Measurements from ENCODE around the gene SERP2.

Gene SERP2

DNA sequence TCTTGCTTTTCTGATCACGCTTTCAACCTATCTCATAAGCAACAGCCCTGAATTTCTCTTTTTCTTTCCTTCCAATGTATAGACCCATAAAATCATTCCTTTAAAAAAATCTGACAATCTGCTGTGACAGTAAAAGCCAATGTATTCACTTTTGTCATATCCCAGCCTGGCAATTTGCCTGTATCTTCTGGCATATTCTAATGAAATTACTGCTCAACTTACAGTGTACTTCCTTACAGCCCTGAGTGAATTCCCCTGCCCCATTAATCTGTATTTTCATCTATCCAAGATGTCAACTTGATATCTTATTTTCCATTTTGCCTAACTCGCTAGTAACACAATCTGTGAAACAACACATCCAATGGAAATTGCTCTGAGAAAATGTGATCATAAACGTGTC lies 18.0 kb upstream of the SERP2 start:
- DNase-seq (ENCODE audit: low spot score): peak; percentile 31

DNA sequence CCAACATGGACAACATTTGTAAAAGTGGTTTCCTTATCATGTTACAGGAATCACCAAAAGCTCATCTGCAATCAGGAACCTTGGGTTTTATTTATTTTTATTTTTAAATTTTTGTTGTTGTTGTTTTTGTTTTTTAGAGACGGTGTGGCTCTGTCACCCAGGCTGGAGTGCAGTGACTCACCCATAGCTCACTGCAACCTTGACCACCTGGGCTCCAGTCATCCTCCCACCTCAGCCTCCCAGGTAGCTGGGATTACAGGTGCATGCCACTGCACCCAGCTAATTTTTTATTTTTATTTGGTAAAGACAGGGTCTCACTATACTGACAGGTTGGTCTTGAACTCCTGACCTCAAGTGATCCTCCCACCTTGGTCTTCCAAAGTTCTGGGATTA lies 13.6 kb upstream of the SERP2 start:
- no peak for DNase-seq (ENCODE audit: low spot score)

DNA sequence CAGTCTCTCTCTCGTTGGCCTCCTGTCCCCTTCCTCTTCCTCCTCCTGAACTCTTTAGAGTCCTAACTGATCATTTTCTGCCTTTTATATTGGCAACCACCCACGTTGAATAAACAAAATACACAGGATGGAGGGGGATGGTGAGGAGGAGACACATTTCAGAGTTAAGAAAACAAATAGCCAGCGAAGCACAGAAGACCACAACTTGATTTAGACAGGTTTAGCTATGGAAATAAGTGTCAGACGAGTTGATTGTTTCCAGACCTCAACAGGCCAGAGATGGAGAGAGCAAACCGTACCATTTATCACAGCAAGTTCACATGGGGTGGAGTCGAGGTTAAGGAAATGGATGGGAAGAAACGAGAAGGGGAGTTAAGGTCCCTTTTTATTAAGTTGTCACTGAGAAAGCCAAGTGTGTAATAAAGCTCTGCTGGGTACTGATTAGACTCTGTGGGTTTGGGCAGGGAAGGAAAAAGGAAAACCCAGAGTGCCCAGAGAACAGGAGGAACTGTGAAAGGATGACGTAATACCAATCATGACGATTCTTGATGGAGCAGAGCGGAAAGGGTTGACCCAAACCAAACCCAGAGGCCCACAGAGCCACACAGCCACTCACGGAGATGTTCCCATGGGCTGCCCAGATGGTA lies 11.1 kb upstream of the SERP2 start:
- DNase-seq (ENCODE audit: low spot score): peak; percentile 62

DNA sequence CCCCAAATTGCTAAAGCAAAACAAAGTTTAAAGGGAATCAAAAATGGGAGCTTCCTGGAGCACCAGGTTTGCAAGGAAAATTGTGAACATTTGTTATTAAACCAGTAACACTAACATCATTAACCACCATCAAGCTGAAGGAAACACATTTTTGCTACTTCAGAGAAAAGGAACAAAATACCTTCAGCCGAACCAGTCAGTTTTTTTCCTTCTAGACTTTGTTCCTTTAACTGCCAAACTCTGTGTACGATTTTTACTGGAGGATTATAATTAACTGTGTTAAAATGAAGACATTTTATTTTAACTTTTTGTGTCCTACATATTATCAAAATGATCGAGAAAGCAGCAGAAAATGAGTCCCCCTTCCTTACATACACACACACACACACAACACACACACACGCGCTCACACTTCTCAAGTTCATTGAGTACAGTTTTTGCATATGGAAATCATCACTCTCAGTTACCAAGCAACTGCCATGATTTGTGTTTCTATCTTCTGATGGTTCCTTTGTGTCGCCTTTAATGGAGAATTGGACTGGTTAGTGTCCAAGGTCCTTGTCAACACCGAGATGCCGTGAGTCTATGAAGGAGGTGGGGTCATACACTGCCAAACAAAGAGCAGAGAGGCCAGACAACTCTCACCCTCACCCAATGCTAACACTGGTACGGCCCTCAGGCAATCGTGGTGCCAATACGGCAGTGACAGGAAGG lies 9.8 kb upstream of the SERP2 start:
- DNase-seq (ENCODE audit: low spot score): peak; percentile 32

DNA sequence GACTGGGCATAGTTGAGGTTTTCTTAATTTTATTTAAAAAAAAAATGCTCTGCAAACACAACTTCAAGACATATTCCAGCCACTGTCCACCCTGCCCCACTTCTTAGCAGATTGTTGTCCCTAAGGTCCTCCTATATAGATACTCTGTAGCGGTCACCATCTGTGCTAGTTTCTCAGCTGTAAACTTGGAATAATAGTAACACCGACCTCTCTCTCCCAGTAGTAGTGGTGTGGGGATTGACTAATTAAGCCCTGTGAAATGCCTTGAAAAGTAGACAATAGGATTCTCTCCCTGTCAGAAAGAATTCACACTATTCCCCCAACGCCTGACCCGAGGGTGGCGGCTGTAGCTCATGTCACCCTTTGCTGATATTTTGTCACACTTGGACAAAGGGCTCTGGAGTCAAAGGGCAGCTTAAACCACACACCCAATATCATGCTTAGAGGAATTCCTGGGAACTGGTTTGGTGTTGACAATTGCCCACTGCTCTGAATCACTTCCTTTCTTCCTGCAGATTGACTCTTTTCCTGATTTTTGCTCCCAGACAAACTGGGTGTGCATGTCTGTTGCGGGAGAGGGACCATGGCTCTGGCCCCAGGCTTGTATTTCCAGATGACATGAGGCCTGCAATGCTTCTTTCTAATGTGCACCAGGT lies 9.2 kb upstream of the SERP2 start:
- no peak for DNase-seq (ENCODE audit: low spot score)

DNA sequence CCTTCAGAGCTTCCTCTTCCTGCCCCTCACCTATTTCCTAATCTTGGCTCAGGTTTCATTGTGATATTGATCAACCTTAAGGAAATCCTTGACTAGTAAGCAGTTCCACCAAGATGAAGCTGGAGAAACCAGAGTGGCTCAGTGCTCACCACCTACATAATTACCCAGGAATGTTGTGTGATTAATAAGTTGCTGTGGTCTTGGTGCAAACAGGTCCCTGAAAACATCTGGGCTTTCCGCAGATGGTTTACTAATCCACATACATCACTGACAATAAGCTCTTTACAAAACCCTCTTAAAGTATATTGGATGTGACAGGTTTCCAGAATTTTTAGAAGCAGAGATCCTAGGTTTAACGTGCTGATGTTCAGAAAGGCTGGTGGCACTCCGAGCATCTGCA lies 8.6 kb upstream of the SERP2 start:
- DNase-seq (ENCODE audit: low spot score): no peak

DNA sequence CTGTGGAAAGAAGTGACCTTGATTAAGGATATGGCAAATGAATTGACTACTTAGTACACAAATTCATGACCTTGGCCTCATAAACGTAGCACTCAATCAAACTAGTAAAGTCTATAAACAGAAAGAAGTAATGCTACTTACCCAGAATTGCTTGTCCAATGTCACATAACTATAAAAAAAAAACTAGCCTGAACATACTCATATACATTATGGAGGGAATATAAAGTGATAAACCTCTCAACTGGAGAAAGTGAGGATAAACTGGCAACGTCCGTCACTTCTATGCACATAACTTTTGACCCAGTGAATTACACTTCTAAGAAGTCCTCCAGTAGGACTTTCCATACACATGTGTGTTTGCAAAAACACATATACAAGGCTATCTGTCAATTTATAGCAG lies 7.7 kb upstream of the SERP2 start:
- no peak for DNase-seq (ENCODE audit: low spot score)

DNA sequence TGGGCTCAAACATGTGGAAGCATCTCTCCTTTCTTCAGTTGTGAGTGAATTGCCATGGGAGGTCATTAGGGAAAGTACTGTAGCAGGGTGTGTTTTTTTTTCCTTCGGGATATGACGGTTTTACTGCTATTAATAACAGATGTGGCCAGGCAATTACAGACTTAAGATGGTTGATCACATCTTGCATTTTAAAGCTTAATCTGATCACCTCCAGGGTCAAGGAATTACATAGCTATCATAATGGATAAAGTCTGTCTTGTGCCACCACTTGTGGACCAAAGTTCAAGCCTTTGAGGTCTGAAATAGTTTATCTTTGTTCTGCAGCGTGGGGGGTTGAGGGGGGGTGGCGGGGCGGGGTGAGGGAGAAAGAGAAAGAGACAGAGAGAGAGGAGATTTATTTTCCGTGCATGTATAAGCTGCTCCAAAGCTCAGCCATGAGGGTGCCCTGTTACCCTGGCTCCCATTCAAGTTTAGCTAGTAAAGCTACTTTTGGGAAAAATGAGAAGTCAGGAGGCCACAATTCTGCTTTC lies 5.5 kb upstream of the SERP2 start:
- peak; percentile 63 for DNase-seq (ENCODE audit: low spot score)

DNA sequence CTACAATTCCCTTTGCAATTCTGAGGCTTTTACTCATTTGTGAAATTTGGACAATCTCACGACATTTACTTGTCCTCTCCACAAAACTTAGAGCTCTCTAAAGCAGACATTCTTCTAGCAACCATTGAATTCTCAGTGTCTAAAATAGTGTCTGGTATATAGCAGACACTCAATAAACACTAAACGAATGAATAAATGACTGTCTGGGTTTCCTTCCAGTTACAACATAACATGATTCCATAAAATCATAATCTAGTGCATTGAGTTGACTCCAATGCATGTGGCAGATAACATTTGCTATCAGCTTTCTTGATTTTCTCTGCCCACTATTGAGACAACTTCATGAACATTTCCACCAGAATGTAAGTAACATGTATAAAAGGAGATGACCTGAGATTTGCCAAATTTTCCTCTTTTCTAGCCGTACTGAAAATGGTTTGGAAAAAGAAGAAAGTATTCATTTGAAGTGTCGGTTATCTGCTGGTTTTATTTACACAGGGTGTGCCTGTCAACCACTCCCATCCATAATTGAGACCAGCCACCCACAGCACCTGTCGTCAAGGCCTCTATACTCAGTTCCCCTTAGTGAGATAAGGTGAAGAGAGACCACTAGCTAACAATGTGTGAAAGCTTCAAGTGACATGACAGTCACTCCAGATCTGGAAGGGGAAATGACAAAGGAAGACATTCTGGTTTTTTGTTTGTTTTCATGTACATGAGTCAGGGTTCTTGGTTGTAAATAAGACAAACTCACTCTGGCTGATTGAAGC lies 4.8 kb upstream of the SERP2 start:
- no peak for DNase-seq (ENCODE audit: low spot score)

DNA sequence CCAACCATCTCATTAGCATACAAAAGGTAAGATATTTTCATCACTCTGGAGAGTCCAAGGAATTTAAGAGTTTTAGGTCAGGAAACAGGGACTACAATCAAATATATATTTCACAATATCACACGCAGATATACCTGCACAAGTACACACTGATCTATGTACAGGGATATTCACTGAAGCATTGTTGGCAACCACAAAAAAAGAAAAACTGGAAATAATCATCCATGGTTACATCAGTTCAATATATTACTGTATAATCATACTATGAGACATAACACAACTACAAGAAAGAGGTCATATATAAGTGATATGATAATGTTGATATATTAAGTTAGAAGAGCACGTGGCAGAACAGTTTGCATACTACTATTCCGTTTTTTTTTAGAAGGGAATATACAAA lies 2.2 kb upstream of the SERP2 start:
- no peak for DNase-seq (ENCODE audit: low spot score)

DNA sequence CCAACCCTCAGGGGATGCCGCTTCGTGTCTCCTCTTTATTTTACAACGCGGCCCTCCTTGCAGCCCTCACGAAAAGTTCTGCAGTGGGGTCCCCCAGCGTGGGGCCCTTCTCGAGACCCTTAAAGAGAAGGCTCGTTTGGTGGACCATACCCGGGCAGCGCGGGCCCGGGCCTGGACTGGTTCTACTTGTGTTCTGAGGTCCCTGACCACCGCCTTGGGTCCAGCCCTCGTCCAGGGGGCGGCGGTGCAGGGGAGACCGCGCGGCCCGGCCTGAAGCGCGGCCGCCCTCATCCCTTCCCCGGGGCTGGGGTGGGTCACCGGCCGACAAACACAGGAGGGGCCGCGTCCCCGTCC lies 400 bp upstream of the SERP2 start:
- DNase-seq (ENCODE audit: low spot score): no peak

DNA sequence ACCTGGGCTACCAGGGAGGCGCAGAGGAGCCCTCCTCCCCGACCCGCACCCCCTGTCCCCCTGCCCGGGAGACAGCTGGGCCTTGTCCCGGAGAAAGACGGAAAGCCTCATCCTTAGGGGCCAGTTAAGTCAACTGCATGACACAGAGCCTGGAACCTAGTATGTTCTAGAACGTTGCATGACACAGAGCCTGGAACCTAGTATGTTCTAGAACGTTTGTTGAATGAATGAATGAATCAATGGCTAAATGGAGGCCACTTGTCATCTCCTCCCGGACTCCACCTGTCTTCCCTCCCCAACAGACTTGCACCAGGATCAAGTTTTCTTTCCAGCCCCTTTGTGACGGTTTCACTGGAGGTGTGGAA lies 706 bp downstream of the SERP2 start:
- no peak for DNase-seq (ENCODE audit: low spot score)

DNA sequence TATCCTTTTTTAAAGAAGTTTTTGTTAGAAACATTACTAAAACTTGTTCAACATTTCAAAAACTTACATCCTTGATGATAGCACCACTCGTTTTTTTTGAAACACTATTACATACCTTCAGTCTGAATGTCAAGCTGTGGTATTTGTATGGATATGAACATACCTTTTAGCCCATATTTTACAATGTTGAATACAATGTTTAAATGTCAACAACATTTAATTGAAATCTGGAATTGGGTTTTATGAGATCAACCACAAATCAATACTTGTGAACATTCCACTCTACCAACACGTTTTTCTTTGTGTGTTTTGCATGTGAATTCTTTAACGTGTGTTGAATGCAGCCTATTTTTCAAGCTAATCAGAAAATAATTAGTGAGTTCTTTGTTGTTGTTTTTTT lies 4.7 kb downstream of the SERP2 start:
- no peak for DNase-seq (ENCODE audit: low spot score)

DNA sequence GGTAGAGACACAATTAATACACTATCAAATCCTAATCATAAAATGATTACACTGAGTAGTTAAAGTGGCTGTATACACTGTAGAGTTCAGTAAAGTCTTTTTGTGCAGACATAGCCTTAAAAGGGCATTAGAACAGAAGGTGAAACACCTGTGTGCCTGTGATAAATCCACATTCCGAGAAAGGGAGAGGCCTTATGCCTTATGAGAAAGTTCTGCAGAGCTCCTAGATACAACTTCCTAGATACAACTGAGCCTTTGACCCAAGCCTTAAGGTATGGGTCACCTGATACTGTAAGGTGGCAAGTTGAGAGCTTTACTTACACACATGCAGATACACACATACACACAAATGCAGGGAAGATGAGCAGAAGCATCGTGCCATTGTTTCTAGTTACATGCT lies 6.3 kb downstream of the SERP2 start:
- DNase-seq (ENCODE audit: low spot score): no peak

DNA sequence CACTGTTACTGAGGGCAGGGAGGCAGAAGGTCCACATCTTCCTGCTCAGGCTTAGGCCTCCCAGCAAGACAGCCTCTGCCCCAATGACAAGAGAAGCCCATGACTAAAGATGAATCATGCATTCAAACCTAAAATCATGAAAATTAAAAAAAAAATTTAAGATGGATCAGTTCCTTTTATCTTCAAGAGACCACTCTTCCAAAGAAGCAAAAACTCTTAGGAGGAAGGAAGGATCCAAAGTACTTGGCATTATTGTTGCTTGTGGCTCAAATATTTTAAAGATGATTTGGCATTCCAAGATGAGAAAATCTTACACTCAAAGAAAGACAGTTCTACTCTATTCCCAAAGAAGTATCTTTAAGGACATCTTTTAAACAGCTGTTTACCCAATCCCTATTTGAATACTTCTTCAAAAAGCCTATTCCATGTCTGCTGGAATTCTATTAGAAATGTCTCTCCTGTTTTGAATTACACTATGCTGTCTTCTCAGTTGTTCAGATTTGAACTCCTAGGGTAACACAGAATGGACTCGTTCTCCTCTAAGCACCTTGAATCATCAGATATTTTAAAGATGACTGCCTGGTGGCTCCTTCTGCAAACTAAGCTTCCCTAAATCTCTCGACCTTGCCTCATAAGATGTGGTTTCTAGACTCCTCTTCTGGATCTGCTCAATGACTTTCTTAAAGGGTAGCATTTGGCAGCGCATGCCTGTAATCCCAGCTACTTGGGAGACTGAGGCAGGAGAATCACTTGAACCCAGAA lies 7.0 kb downstream of the SERP2 start:
- DNase-seq (ENCODE audit: low spot score): no peak

DNA sequence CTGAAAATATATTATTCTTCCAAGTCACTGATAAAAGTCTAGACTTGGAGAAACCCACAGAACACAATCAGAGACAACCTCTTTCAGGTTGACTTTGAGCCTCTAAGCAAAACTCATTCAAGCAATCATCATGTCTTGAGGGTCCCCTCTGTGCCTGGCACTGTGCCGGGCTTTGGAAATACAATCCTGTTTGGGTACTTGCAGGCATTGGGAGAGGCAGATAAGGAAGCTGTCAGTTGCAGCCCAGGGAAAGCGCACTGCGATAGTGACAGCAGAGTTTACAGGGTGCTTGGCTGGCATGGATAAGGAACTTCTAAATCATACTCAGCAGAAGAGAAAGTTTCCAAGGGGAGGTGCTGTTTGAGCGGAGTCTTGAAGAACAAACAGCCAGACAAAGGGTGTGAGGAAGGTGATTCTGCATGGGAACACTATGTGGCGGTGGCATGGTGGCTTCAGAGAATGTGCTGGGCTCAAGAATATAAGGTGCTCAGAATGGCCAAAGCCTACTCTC lies 9.1 kb downstream of the SERP2 start:
- DNase-seq (ENCODE audit: low spot score): no peak

DNA sequence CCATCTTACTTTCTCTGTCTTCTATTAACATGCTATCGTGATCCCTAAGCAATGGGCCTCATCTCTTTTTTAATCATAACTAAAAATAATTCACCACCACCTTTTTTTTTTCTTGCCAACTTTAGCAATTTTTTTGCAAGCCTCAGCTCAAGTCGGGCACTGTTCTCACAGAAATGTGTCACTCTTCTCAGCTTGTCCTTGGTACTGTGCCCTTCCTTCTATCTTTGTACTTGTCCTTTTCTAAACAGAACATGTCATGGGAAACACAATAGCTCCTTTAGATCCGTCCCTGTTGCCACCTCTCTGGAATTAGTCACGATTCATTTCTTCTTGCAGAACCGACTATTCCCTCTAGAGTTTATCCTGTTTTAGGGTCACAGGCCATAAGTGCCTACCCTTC lies 10.3 kb downstream of the SERP2 start:
- no peak for DNase-seq (ENCODE audit: low spot score)

DNA sequence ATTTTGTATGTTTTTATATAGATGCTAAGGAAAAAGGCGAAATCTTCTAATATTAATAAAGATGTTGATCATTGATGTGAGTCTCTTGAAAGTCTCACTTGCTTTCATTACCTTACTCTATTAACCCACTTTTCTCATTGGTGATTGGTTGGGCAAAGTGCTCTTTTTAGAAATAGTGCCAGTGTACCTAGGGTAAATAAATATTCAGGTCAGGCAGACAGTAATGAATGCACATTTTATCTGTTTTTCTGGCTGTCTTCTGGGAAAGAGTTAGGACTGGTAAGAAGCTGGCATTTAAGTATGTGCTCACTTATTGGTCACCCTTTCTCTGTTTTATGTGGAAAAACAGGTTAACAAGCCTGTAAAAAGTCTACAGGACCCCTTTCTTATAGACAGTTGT lies 11.2 kb downstream of the SERP2 start:
- no peak for DNase-seq (ENCODE audit: low spot score)

DNA sequence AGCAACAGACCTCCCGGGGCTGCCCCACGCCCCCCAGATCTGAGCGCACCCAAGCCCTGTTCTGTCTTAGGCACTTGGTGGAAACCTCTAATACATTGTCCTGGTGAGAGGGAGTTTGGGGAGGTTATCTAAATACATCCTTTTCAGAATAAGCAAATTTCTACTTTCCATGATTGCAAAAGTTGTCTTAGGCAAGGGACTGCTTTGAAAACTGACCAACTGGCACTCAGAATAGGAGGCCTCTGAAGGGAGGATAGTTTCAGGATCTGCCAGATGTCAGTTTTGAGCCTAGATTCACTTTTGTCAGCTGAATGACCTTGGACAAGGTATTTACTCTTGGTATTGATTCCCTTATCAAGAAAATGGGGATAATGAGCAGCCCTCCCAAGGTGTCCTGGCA lies 11.8 kb downstream of the SERP2 start:
- no peak for DNase-seq (ENCODE audit: low spot score)

DNA sequence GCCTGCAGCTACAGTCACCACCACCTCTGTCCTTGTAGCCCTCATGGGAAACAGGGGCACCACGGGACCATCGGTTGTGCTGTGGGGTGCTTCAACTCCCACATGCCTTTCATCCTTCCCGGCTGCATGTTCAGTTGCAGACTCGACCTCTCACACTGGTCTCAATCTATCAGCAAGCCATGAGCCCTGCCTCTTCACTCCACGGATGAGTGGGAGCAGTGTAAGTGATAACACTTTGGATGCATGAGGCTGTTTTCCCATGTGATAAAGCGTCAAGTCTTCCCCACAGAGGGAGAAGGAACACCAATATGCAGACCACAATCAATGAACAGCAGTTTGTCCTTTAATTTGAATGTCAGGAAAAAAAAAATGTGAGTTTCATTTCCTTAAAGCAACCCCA lies 12.2 kb downstream of the SERP2 start:
- no peak for DNase-seq (ENCODE audit: low spot score)

DNA sequence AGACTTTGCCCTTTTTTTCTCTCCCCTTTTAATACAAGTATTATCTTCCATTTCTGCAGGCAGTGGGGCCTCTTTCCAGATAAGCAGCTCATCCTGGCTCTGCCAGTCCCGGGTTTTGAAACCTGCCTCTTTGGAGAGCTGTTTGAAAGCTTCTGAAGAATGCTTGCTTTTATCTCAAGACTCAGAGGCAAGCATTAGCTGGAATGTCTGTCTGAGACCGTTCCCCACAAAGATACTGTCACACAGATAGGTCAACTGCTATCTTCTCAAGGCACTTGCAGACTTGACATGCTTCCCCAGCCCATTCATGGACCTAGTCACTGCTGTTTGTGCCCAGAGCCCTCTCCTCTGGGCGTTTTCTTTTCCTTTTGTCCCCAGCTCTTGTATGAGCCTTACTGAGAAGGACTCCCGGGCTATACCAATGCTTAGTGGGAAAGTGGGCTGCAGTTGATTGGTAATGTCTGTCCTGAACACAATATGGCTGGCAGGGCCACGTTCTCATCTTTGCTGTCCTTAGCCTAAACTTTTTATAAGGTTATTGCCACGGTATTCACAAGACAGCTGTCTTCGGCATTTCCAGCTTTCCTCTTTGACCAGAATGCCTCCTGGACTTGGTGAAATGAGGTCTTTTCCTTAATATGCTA lies 13.4 kb downstream of the SERP2 start:
- no peak for DNase-seq (ENCODE audit: low spot score)

All from SK-N-DZ (cell line).